ENCODE measurements around the gene PUM1.

The PUM1 gene

DNA sequence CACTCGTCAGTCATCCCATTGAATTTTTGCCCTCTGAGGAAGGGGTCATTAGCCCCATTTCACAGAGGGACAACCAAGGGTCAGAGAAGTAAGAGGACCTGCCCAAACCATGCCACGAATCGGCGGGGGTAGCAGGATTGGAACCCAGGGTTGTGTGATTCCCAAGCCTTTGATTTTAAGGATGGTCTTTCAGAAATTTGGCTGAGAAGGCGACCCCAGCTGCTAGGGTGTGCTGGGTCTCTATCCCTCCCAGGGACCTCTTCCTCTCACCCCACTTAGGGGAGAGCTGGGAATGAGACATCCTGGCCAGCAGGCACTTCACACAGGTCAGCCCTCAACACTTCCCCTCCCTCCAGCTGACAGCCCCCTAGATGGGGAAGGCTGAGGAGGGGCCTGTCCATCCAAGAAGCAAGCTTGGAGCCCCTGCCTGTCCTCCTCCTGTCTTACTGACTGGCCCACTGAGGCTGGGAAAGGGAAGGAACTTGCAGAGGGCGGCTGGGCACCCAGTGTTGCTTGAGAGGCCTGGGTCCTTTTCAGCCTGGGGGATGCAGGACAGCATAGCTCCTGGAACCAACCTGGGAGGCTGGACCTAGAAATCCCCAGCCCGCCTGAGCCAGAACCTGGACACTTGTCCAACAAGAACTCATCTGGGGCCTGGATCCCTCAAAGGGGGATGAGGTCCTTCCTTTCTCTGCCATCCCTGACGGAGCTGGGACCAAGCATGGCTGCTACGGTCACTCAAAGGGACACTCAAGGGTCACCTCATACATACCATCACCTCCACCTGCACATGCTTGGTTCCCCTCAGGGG lies 158.7 kb downstream of the PUM1 start:
- H3K4me2 ChIP-seq (ENCODE audit: low read length): no peak overlapping the region
- H3K9me2 ChIP-seq (replicated peaks; ENCODE audit: control insufficient read depth, low read length): no peaks in the 10 kb centered on the region
- peaks cover 72% of the 10 kb centered on the region for H3K27me3 ChIP-seq (ENCODE audit: control insufficient read depth, low read length)
- H3K4me1 ChIP-seq (ENCODE audit: control insufficient read depth, low read length): peaks cover 31% of the 10 kb centered on the region
- peaks cover 11% of the 10 kb centered on the region; the same call in 1 of the 2 replicates for H3F3A ChIP-seq (ENCODE audit: control insufficient read depth, insufficient read depth)
- no peak overlapping the region for H3K4me3 ChIP-seq (ENCODE audit: low read length)
- H4K20me1 ChIP-seq (ENCODE audit: control insufficient read depth, insufficient read depth, low read depth, low read length): peaks cover 8% of the 10 kb centered on the region; the same call in 1 of the 2 replicates
- TF ChIP-seq, protein P1, sequence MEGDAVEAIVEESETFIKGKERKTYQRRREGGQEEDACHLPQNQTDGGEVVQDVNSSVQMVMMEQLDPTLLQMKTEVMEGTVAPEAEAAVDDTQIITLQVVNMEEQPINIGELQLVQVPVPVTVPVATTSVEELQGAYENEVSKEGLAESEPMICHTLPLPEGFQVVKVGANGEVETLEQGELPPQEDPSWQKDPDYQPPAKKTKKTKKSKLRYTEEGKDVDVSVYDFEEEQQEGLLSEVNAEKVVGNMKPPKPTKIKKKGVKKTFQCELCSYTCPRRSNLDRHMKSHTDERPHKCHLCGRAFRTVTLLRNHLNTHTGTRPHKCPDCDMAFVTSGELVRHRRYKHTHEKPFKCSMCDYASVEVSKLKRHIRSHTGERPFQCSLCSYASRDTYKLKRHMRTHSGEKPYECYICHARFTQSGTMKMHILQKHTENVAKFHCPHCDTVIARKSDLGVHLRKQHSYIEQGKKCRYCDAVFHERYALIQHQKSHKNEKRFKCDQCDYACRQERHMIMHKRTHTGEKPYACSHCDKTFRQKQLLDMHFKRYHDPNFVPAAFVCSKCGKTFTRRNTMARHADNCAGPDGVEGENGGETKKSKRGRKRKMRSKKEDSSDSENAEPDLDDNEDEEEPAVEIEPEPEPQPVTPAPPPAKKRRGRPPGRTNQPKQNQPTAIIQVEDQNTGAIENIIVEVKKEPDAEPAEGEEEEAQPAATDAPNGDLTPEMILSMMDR (IDR thresholded peaks at IDR 0.05; ENCODE audit: low read depth, low read length, poor library complexity, severe bottlenecking): no peak
- TF ChIP-seq EZH2phosphoT487 (IDR thresholded peaks at IDR 0.05; ENCODE audit: borderline replicate concordance, low read length): no peak
- no peak overlapping the region for H3K27ac ChIP-seq (ENCODE audit: low read depth, low read length)
- H3K79me2 ChIP-seq (ENCODE audit: control insufficient read depth, low read length): no peaks in the 10 kb centered on the region
- no peaks in the 10 kb centered on the region for H3K9me3 ChIP-seq (ENCODE audit: control insufficient read depth, insufficient read depth, low read length)
- no peaks in the 10 kb centered on the region for H3K36me3 ChIP-seq (ENCODE audit: control insufficient read depth, low read length)

DNA sequence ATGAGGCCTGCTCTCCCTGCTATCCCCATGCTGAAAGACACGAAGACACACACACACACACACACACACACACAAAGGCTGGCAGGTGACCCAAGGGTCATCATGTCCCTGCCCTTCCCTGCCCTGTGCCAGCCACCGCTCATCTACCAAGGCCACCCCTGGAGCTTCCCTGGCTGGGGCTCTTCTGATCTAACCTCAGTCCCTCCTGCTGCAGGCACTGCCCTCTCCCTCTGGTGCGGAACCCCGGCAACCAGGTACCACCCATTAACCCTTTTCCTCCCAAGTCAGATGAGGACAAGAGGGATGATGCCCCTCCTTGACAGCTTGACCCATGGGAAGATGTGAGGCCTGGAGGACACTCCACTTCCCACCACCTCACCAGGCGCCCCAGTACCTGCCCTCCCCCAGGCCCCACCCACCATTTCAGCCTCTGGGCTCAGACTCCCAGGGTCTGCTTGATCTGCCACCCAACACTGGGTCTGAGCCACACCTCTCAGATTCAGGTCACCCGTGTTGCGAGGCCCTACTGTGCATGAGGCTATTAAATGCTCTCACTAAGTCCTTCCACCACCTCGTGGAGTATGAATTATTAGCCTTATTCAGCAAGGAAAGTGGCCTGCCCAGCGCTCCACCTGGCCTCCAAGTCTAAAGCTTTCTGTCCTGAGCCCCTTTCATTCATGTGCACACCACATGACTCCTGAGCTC lies 159.4 kb downstream of the PUM1 start:
- Histone ChIP-seq H4K20me1 (ENCODE audit: control insufficient read depth, insufficient read depth, low read depth, low read length) (peaks cover 6% of the 10 kb centered on the region; the same call in 1 of the 2 replicates), H3K27ac (ENCODE audit: low read depth, low read length) (no peak overlapping the region), H3F3A (ENCODE audit: control insufficient read depth, insufficient read depth) (peaks cover 11% of the 10 kb centered on the region; the same call in 1 of the 2 replicates), H3K79me2 (ENCODE audit: control insufficient read depth, low read length) (no peaks in the 10 kb centered on the region), H3K36me3 (ENCODE audit: control insufficient read depth, low read length) (no peaks in the 10 kb centered on the region), H3K4me3 (ENCODE audit: low read length) (no peak overlapping the region), H3K9me2 (replicated peaks; ENCODE audit: control insufficient read depth, low read length) (no peaks in the 10 kb centered on the region), H3K4me1 (ENCODE audit: control insufficient read depth, low read length) (peaks cover 26% of the 10 kb centered on the region), H3K9me3 (ENCODE audit: control insufficient read depth, insufficient read depth, low read length) (no peaks in the 10 kb centered on the region), H3K4me2 (ENCODE audit: low read length) (no peak overlapping the region), H3K27me3 (ENCODE audit: control insufficient read depth, low read length) (peaks cover 75% of the 10 kb centered on the region)
- TF ChIP-seq, protein P1 (IDR thresholded peaks at IDR 0.05; ENCODE audit: low read depth, low read length, poor library complexity, severe bottlenecking): no peak
- TF ChIP-seq EZH2phosphoT487 (IDR thresholded peaks at IDR 0.05; ENCODE audit: borderline replicate concordance, low read length): no peak

- Histone ChIP-seq H3K9me2 (replicated peaks; ENCODE audit: control insufficient read depth, low read length) (no peaks in the 10 kb centered on the region), H3K79me2 (ENCODE audit: control insufficient read depth, low read length) (no peaks in the 10 kb centered on the region), H3K27ac (ENCODE audit: low read depth, low read length) (no peak overlapping the region), H3F3A (ENCODE audit: control insufficient read depth, insufficient read depth) (peaks cover 9% of the 10 kb centered on the region; the same call in 1 of the 2 replicates), H3K4me3 (ENCODE audit: low read length) (no peak overlapping the region), H4K20me1 (ENCODE audit: control insufficient read depth, insufficient read depth, low read depth, low read length) (peaks cover 2% of the 10 kb centered on the region; the same call in 1 of the 2 replicates), H3K27me3 (ENCODE audit: control insufficient read depth, low read length) (peaks cover 68% of the 10 kb centered on the region), H3K9me3 (ENCODE audit: control insufficient read depth, insufficient read depth, low read length) (no peaks in the 10 kb centered on the region), H3K4me1 (ENCODE audit: control insufficient read depth, low read length) (peaks cover 20% of the 10 kb centered on the region), H3K36me3 (ENCODE audit: control insufficient read depth, low read length) (no peaks in the 10 kb centered on the region), H3K4me2 (ENCODE audit: low read length) (no peak overlapping the region)
- TF ChIP-seq, protein P1 (IDR thresholded peaks at IDR 0.05; ENCODE audit: low read depth, low read length, poor library complexity, severe bottlenecking): no peak
- no peak for TF ChIP-seq EZH2phosphoT487 (IDR thresholded peaks at IDR 0.05; ENCODE audit: borderline replicate concordance, low read length)
These were observed 160.1 kb downstream of the PUM1 start for GRCh38 chr1:30905403-30905802.
